Ishikawa (cell line): ENCODE results near the gene DGKZ.

Experiments
- EP300 ChIP-seq: IDR thresholded peaks from 2 replicates; pipeline ENCODE4 v1.6.1; 2012; ENCODE audit warnings: borderline replicate concordance
- FOXM1 ChIP-seq: IDR thresholded peaks from 2 replicates; pipeline ENCODE4 v1.6.1; 2012; ENCODE audit warnings: low read depth, borderline replicate concordance
- REST ChIP-seq: IDR thresholded peaks from 2 replicates; pipeline ENCODE4 v1.6.1; 2012; ENCODE audit warnings: low read depth, mild to moderate bottlenecking
- TCF12 ChIP-seq: IDR thresholded peaks from 2 replicates; pipeline ENCODE4 v1.6.1; 2012; ENCODE audit warnings: low read depth
- YY1 ChIP-seq: IDR thresholded peaks from 2 replicates; pipeline ENCODE4 v1.6.1; 2012; ENCODE audit warnings: low read depth
- TF ChIP-seq, protein P1 (sequence below): IDR thresholded peaks from 2 replicates; pipeline ENCODE4 v1.6.1; 2012

DNA sequence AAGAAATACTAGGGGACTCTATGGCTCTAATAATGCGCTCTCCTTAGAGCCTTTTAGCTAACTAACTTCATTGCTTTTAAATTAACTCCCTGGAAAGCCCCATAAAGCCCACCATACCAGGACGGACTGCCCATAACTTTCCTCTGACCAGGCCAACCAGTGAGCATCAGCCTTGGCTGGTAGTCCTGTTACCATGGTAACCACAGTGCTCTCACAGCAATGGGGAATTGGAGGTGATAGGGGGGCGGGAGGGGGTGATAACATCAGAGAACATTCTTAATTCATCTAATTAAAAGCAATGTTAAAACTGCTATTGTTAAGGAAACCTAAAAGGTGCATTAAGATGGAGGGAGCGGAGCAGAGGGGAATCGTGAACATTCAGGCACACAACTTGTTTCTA is 71.5 kb downstream of the DGKZ start:
- TF ChIP-seq, protein P1, sequence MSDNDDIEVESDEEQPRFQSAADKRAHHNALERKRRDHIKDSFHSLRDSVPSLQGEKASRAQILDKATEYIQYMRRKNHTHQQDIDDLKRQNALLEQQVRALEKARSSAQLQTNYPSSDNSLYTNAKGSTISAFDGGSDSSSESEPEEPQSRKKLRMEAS = no peak
- no peak for TF ChIP-seq FOXM1
- TF ChIP-seq REST = no peak
- no peak for TF ChIP-seq EP300
- TF ChIP-seq TCF12 = no peak
- no peak for TF ChIP-seq YY1
